Activated CD4-positive, alpha-beta T cell treated with anti-CD3 and anti-CD28 coated beads, Interleukin-2, Interleukin-4, amounts not matched to agents 100 ng/mL and 50 ng/mL, durations not matched to agents 16 hours and 8 hours (primary cell): ENCODE data around the gene CPS1.

Source experiments
- DNase-seq: peaks from one replicate; pipeline ENCODE4 v3.0.0-alpha.2; 2020; ENCODE audit warnings: low spot score

CPS1 gene

GRCh38 chr2:210556329-210556980, at the start of gene CPS1:
CPS1 (plus strand) TSS chr2:210556599; CDS start chr2:210556734, 135 bp downstream.
- no peak for DNase-seq

- no peak for DNase-seq
These were observed 40.5 kb upstream of the CPS1 start for GRCh38 chr2:210515911-210516310.

GRCh38 chr2:210517264-210517663, 39.1 kb upstream of the CPS1 start:
- DNase-seq: no peak

- DNase-seq: no peak
These were observed 36.8 kb upstream of the CPS1 start for GRCh38 chr2:210519594-210519993.

GRCh38 chr2:210522399-210522798, 34.0 kb upstream of the CPS1 start:
- no peak for DNase-seq

GRCh38 chr2:210523650-210524289, 32.6 kb upstream of the CPS1 start:
- no peak for DNase-seq

- DNase-seq: no peak
These were observed 31.9 kb upstream of the CPS1 start for GRCh38 chr2:210524533-210524932.

- DNase-seq: no peak
These were observed 29.1 kb upstream of the CPS1 start for GRCh38 chr2:210527286-210527685.

GRCh38 chr2:210528716-210529115, 27.7 kb upstream of the CPS1 start:
- DNase-seq: no peak

GRCh38 chr2:210531050-210531449, 25.3 kb upstream of the CPS1 start:
- no peak for DNase-seq

- DNase-seq: no peak
These were observed 24.9 kb upstream of the CPS1 start for GRCh38 chr2:210531482-210531881.

GRCh38 chr2:210533389-210533788, 23.0 kb upstream of the CPS1 start:
- no peak for DNase-seq

- no peak for DNase-seq
These were observed 21.5 kb upstream of the CPS1 start for GRCh38 chr2:210534879-210535278.

- DNase-seq: no peak
These were observed 19.3 kb upstream of the CPS1 start for GRCh38 chr2:210536973-210537650.

GRCh38 chr2:210539035-210539434, 17.4 kb upstream of the CPS1 start:
- no peak for DNase-seq

GRCh38 chr2:210539578-210540416, 16.6 kb upstream of the CPS1 start:
- no peak for DNase-seq

GRCh38 chr2:210540471-210540870, 15.9 kb upstream of the CPS1 start:
- DNase-seq: no peak

- no peak for DNase-seq
These were observed 15.5 kb upstream of the CPS1 start for GRCh38 chr2:210540900-210541289.

- no peak for DNase-seq
These were observed 15.0 kb upstream of the CPS1 start for GRCh38 chr2:210541290-210541902.

- no peak for DNase-seq
These were observed 12.3 kb upstream of the CPS1 start for GRCh38 chr2:210544007-210544590.

GRCh38 chr2:210544831-210545230, 11.6 kb upstream of the CPS1 start:
- no peak for DNase-seq
